NCI-H1930 (cell line): ENCODE data around the gene BCDIN3D.

ENCODE experiments used
- DNase-seq, 2 experiments: peaks; one replicate each; lab custom pipeline; 2025; lab: John Stamatoyannopoulos, UW

BCDIN3D gene

GRCh38 chr12:49796606-49797448 is 46.1 kb downstream of the BCDIN3D start:
- no peak for DNase-seq

- DNase-seq = no peak
These were observed 46.8 kb downstream of the BCDIN3D start for GRCh38 chr12:49796155-49796554.

GRCh38 chr12:49795654-49796105 is 47.2 kb downstream of the BCDIN3D start:
- DNase-seq = no peak

GRCh38 chr12:49794811-49795653 is 47.9 kb downstream of the BCDIN3D start:
- DNase-seq = no peak

GRCh38 chr12:49794021-49794420 is 48.9 kb downstream of the BCDIN3D start:
- no peak for DNase-seq

- DNase-seq = no peak
These were observed 49.3 kb downstream of the BCDIN3D start for GRCh38 chr12:49793620-49794019.

GRCh38 chr12:49792976-49793580 is 49.8 kb downstream of the BCDIN3D start:
- no peak for DNase-seq

- DNase-seq = no peak
These were observed 50.5 kb downstream of the BCDIN3D start for GRCh38 chr12:49792181-49792970.

- DNase-seq = no peak
These were observed 51.2 kb downstream of the BCDIN3D start for GRCh38 chr12:49791700-49792099.

- no peak for DNase-seq
These were observed 52.0 kb downstream of the BCDIN3D start for GRCh38 chr12:49790741-49791555.

GRCh38 chr12:49789992-49790391 is 52.9 kb downstream of the BCDIN3D start:
- no peak for DNase-seq

GRCh38 chr12:49787672-49788071 is 55.2 kb downstream of the BCDIN3D start:
- no peak for DNase-seq
